Measurements from ENCODE around the gene LRRFIP1. TPM values are rescaled to one million over a fixed set of nuclear protein-coding genes. Genes with fewer than 3 reads are reported as not detected.

Gene LRRFIP1
- total and polyA plus RNA-seq, 12 donors, result 18.7 to 79.7 (median 51.8) TPM

- peak in 2 of 7 donors; percentile 10 to 44 for DNase-seq
- TF ChIP-seq POLR2A (IDR thresholded peaks at IDR 0.05) (no peak), CTCF (IDR thresholded peaks at IDR 0.05) (no peak)
- 83 to 91% (median 88%) methylated on average over 8 of the region's 8 CpGs for WGBS, 4 donors
- intact Hi-C loops (cut with DNase I), result loop anchor here in 1 of 2 donors (5.0 kb wide), 1 partner anchor 33 kb away; no protein-coding TSS in a partner anchor
- Histone ChIP-seq H3K27me3 (no peaks in the 10 kb centered on the region), H3K27ac (no peak overlapping the region), H3K9me3 (replicated peaks in 1 of 3) (no peaks in the 10 kb centered on the region), H3K4me3 (no peak overlapping the region), H3K4me1 (replicated peaks in 1 of 2) (peaks cover 43 to 76% of the 10 kb centered on the region in 2 donors), H3K36me3 (replicated peaks in 1 of 2) (no peaks in the 10 kb centered on the region)
Measured at GRCh38 chr2:237735798-237736197, 108.4 kb downstream of the LRRFIP1 start.

DNA sequence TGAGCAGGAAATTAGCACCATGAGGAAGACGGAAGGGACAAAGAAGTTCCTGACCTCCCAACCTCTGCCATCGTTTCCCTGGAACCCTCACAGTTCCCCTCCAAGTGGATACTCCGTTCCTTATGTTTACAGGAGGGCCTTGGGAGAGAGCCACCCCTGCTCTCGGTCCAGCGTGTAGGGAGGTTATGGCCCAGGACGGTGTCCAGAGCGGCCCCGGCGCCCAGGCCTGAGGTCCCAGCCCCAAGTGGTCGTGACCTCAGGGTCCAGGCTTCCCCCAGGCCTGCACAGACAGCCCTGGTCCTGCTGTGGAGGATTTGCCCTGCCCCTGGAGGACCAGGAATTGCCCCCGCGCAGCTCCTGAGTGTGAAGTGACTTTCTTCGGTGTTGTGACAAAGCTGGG, 109.4 kb downstream of the LRRFIP1 start:
- Histone ChIP-seq H3K27ac (peak overlapping the region in 2 of 5 donors; percentile 21 to 40), H3K4me1 (replicated peaks in 1 of 2) (peaks cover 36 to 66% of the 10 kb centered on the region in 2 donors), H3K9me3 (replicated peaks in 1 of 3) (no peaks in the 10 kb centered on the region), H3K27me3 (no peaks in the 10 kb centered on the region), H3K36me3 (replicated peaks in 1 of 2) (no peaks in the 10 kb centered on the region), H3K4me3 (no peak overlapping the region)
- DNase-seq, result peak in 2 of 7 donors; percentile 20 to 50
- intact Hi-C loops (cut with DNase I), result loop anchor here in 1 of 2 donors (5.0 kb wide), 1 partner anchor 34 kb away; no protein-coding TSS in a partner anchor
- WGBS, 4 donors, result 77 to 97% (median 83%) methylated on average over 4 to 13 of the region's 13 CpGs
- no peak for TF ChIP-seq POLR2A (IDR thresholded peaks at IDR 0.05)
- TF ChIP-seq CTCF (IDR thresholded peaks at IDR 0.05), result no peak

- Histone ChIP-seq H3K27me3 (no peaks in the 10 kb centered on the region), H3K4me1 (replicated peaks in 1 of 2) (peaks cover 31 to 60% of the 10 kb centered on the region in 2 donors), H3K36me3 (replicated peaks in 1 of 2) (no peaks in the 10 kb centered on the region), H3K9me3 (replicated peaks in 1 of 3) (no peaks in the 10 kb centered on the region), H3K27ac (peak overlapping the region in 2 of 5 donors; percentile 21 to 40), H3K4me3 (no peak overlapping the region)
- WGBS, 4 donors, result 77 to 90% (median 87%) methylated on average over 9 of the region's 9 CpGs
- intact Hi-C loops (cut with DNase I), result loop anchor here in 1 of 2 donors (5.0 kb wide), 1 partner anchor 35 kb away; no protein-coding TSS in a partner anchor
- peak in 1 of 7 donors; percentile 46 for DNase-seq
- no peak for TF ChIP-seq CTCF (IDR thresholded peaks at IDR 0.05)
- no peak for TF ChIP-seq POLR2A (IDR thresholded peaks at IDR 0.05)
Measured at GRCh38 chr2:237737196-237737865, 109.9 kb downstream of the LRRFIP1 start.

GRCh38 chr2:237738255-237738654, 110.9 kb downstream of the LRRFIP1 start:
- DNase-seq, result peak in 1 of 7 donors; percentile 17
- Histone ChIP-seq H3K27me3 (no peaks in the 10 kb centered on the region), H3K4me3 (no peak overlapping the region), H3K4me1 (replicated peaks in 1 of 2) (peaks cover 21 to 51% of the 10 kb centered on the region in 2 donors), H3K36me3 (replicated peaks in 1 of 2) (no peaks in the 10 kb centered on the region), H3K9me3 (replicated peaks in 1 of 3) (no peaks in the 10 kb centered on the region), H3K27ac (no peak overlapping the region)
- TF ChIP-seq POLR2A (IDR thresholded peaks at IDR 0.05) (no peak), CTCF (IDR thresholded peaks at IDR 0.05) (no peak)
- 84 to 91% (median 91%) methylated on average over 8 to 10 of the region's 10 CpGs for WGBS, 4 donors
- intact Hi-C loops (cut with DNase I), result loop anchor here in 1 of 2 donors (5.0 kb wide), 1 partner anchor 36 kb away; no protein-coding TSS in a partner anchor

Measured in adrenal gland (tissue), 12 donors.